Stimulated activated CD8-positive, alpha-beta memory T cell treated with anti-CD3 and anti-CD28 coated beads, Interleukin-12 subunit alpha, Interleukin-12 subunit beta, amount 100 ng/mL, for 1 hour (primary cell): Measurements from ENCODE around the gene FMO1.
"Not testable (repeated sequence)": the region's sequence is repeated elsewhere in the genome, so short reads cannot be mapped to it uniquely, and the experiment has no call there.

Experiments used
- DNase-seq: peaks from one replicate; pipeline ENCODE4 v3.0.0-alpha.2; 2020; ENCODE audit warnings: low read depth

FMO1 gene

GRCh38 chr1:171280599-171280998 lies 32.3 kb downstream of the FMO1 start:
- no peak for DNase-seq

DNA sequence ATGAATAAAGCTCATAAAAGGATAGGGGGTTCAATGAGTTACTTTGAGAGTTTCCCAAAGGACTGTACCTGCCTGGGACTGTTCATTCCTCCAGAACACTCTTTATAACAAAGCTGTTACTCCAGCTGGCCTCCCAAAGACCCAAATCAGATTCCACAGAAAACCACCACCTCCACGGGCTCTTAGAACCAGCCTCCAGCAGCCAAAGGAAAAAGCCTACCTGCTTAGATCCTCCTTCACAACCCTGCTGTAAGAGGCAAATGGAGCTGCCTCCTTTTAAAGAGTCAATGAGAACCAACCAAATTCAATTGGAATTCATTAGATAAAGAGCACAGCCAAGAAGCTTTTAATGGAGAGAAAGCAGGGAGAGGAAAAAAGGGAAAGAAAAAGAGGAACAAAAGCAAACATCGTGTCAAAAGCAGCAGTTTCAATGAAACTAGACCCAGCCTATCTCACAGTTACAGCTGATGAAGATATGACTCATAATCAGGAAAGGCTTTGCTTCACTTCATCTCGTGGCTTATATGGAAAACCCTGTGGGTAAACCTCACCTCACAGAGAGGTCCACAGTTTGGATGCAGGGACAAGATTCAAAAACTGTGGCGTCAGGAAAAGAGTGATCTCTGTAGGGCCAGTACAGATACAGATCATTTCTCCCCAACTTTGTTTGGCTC lies 37.9 kb downstream of the FMO1 start:
- no peak for DNase-seq

DNA sequence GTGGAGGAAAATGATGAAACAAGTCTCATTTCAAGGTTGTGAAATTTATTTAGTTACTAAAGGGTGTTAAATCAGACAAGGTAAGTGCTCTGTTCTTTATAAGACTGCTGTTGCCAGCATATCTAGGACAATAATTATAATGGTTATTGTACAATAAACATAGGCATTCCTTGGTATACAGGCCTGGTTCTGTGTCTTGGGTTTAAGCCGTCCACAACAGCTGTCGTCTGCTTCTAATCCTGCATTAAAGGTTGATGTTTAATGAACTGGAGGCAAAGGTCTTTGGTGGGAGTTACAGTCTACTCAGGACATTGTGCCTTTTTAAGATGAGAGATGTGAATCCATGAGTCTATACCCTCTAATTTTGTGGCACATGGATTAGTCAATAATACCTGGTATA lies 42.3 kb downstream of the FMO1 start:
- DNase-seq: no peak

DNA sequence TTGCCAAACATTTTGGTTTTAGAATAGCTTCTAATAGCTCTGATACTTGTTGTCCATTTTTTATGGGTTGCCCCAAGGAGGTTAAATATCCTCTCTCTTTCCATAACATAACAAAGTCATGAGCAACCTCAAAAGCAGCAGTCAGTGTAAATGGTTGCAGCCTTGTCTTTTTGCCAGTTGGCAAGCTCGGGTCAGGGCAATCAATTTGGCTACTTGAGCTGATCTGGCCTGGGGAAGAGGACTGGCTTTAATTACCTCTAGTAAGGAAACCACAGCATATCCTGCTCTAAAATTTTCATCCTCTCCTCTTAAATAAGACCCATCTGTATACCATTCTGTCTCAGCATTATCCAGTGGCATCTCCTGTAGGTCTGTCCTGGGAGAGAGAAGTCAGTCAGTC lies 44.5 kb downstream of the FMO1 start:
- no peak for DNase-seq

GRCh38 chr1:171295383-171295782 lies 47.1 kb downstream of the FMO1 start:
- DNase-seq: not testable (repeated sequence)

GRCh38 chr1:171295821-171296220 lies 47.5 kb downstream of the FMO1 start:
- no peak for DNase-seq

GRCh38 chr1:171296897-171297296 lies 48.6 kb downstream of the FMO1 start:
- DNase-seq: no peak

GRCh38 chr1:171298696-171299095 lies 50.4 kb downstream of the FMO1 start:
- DNase-seq: no peak

GRCh38 chr1:171299342-171299741 lies 51.0 kb downstream of the FMO1 start:
- no peak for DNase-seq

DNA sequence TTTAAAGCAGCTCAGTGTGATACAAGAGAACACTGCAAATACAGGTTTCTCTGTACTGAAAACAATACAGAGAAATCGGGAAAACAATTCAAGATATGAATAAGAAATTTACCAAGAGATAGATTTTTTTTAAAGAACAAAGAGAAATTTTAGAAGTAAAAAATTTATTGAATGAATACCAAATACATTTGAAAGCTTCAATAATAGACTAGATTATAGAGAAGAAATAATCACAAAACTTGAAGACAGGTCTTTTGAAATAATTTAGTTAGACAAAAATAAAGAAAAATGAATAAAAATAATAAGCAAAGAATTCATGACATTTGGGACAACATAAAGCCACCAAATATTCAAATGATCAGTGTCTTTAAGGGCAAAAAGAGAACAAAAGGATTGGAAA lies 52.1 kb downstream of the FMO1 start:
- no peak for DNase-seq

DNA sequence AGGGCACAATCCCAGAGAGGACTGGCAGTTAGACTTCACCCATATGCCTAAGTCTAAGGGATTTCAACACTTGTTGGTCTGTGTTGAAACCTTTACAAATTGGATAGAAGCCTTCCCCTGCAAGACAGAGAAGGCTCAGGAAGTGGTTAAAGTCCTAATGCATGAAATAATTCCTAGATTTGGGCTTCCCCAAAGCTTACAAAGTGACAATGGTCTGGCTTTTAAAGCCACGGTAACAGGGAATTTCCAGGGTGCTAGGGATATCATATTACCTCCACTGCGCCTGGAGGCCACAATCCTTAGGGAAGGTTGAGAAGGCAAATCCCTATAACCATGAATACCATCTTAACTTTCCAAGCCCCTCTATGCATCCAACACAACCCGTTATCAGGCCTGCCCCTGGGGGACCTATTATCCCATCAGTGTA lies 62.4 kb downstream of the FMO1 start:
- DNase-seq: no peak

- no peak for DNase-seq
Observed at GRCh38 chr1:171311771-171312558, 63.7 kb downstream of the FMO1 start.

DNA sequence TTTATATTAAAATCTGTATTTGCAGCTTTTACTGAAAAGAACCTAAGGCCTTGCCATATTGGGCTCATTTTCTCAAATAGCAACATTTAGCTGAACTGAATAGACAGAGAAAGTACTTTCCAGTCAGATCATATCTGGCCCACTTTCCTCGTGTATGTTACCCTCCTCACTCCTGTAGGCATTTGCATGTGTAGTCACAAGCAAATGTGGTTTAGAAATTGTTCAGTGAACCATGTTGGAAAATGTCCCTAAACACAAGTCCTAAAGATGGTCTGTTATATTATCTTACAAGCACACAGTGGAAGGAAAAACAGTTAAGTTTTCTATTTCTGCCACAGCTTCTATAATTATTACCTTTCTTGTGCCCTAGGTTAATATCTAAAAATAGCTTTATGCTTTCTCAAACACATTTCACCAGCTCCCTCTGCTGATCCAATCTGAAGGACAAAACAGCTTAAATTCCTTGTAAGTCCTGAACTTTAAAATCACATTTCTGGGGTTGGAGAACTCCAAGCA lies 65.1 kb downstream of the FMO1 start:
- no peak for DNase-seq

DNA sequence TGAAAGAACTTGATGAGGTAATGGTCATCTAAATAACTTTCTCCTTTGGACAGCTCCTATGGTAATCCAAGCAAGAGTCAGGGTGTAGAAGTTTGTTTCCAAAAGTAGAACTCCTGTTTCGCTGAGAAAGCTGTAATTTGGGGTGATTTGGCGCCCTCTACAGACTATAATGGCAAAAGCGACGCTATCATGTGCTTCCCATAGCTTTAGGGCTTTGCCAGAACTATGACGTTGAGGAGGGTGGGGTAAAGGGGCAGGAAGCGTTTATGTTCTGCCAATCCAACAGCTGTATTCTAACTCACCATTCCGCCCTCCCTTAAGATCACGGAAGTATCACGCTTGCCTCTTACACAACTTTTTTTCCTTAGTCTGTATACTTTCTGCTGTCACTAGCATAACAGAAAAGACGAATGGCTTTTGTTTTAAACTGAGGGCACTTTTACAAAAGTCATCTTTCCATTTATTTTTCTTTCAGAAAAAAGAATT lies 65.6 kb downstream of the FMO1 start, which contains the start of gene FMO4:
TSS of gene FMO4 (plus strand) at position 349 of the 486 bp plus-strand sequence. CDS start 5,643 bp downstream, outside the sequence.
- peak; percentile 67 for DNase-seq

- no peak for DNase-seq
Observed at GRCh38 chr1:171329251-171329650, 81.0 kb downstream of the FMO1 start.

- no peak for DNase-seq
Observed at GRCh38 chr1:171334024-171334640, 85.8 kb downstream of the FMO1 start.
